Uterus (tissue), 2 donors: ENCODE results near the gene GZF1.

ENCODE experiments used
- POLR2A ChIP-seq, 2 donors: fragments of 450-650 bp; IDR thresholded peaks; one replicate each; pipeline ENCODE4 v1.6.1; 2016; ENCODE audit warnings: antibody characterized with exemption in 2 of 2, mild to moderate bottlenecking in 1 of 2, moderate library complexity in 1 of 2
- TF ChIP-seq, protein P1 (sequence below), 4 experiments: fragments of 200-600 bp in 2 of 4; fragments of 450-650 bp in 2 of 4; sonication (generic) in 2 of 4; IDR thresholded peaks; one replicate each; pipeline ENCODE4 v1.5.1; 2016 to 2019; ENCODE audit warnings: antibody characterized with exemption in 4 of 4, mild to moderate bottlenecking in 2 of 4, moderate library complexity in 1 of 4

DNA sequence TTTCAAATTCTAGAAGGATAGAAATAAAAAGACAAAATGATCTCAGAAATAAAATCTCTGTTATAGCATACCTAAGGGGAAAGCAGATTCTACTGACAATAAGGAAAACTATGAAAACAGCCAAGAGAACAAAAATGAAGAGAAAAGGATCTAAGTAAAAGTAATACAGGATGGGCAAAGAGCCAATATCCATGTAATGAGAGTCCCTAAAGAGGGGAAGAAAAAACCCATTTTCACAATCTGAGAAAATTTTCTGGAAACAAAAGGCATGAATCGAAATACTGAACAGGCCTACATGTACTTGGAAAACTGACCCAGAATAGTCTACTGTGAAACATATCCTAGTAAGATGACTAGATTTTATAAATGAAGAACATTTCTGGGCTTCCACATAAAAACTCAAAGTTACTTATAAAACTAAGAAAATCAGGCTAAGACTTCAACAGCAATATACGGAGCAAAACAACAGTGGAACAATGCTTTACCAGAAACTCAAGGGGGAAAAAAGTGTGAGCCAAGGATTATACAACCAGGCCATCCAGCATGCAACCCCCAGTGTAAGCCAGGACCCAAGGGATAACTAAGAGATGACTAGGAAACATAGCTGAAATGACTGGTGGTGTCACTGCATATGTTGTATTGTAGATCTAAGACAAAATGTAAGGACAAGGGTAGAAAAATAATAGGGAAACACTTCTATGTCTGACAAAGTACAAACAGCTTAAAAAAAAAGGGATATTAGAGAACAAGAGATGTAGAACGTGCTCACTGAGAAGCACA, 49.1 kb downstream of the GZF1 start:
- TF ChIP-seq, protein P1, sequence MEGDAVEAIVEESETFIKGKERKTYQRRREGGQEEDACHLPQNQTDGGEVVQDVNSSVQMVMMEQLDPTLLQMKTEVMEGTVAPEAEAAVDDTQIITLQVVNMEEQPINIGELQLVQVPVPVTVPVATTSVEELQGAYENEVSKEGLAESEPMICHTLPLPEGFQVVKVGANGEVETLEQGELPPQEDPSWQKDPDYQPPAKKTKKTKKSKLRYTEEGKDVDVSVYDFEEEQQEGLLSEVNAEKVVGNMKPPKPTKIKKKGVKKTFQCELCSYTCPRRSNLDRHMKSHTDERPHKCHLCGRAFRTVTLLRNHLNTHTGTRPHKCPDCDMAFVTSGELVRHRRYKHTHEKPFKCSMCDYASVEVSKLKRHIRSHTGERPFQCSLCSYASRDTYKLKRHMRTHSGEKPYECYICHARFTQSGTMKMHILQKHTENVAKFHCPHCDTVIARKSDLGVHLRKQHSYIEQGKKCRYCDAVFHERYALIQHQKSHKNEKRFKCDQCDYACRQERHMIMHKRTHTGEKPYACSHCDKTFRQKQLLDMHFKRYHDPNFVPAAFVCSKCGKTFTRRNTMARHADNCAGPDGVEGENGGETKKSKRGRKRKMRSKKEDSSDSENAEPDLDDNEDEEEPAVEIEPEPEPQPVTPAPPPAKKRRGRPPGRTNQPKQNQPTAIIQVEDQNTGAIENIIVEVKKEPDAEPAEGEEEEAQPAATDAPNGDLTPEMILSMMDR (IDR thresholded peaks at IDR 0.05), result no peak
- TF ChIP-seq POLR2A (IDR thresholded peaks at IDR 0.05), result no peak
